Measurements from ENCODE around the gene NEK4. TPM values are rescaled to one million over a fixed set of nuclear protein-coding genes. Genes with fewer than 3 reads are reported as not detected.
A peak's percentile ranks its signal among the peaks of the same experiment; 100 is the strongest.

NEK4 gene
- total and polyA plus RNA-seq, 4 donors, result 5.4 to 28.7 (median 15.4) TPM

DNA sequence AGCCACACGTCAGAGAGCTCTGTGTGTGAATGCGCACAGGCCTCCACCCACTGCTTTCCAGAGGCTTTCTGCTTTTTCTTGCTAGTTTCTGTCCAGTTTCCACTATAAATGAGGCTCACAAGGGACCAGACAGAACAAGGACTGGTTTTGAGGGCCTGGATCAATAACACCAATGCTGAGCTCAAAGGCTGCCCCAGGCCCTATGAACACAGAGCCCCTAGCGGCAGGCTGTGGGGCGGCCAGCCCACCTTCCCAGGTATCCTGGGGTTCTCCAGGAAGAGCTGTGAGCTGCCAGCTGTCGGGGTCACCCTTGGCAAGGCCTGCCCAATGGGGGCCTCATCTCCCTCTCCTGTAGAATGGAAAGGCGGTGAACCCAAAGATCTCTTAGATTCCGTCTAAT lies 21.7 kb upstream of the NEK4 start:
- Histone ChIP-seq H3K4me3 (ENCODE audit: low read depth in 1 of 3, low read length in 3 of 3) (no peak overlapping the region), H3K36me3 (ENCODE audit: control insufficient read depth in 4 of 4, insufficient read depth in 3 of 4, low read depth in 1 of 4, low read length in 3 of 4) (peaks cover 6 to 43% (median 31%) of the 10 kb centered on the region in 4 donors), H3K9me3 (ENCODE audit: control insufficient read depth in 4 of 4, low read length in 3 of 4) (no peaks in the 10 kb centered on the region), H3K9ac (ENCODE audit: low read depth in 1 of 2, low read length in 2 of 2) (no peak overlapping the region), H3K27ac (ENCODE audit: low read depth in 1 of 2, low read length in 2 of 2) (peak overlapping the region; percentile 77 to 97), H3K4me1 (ENCODE audit: control insufficient read depth in 4 of 4, insufficient read depth in 4 of 4, low read length in 3 of 4) (peaks cover 22 to 85% (median 66%) of the 10 kb centered on the region in 4 donors), H3K27me3 (ENCODE audit: control insufficient read depth in 4 of 4, insufficient read depth in 4 of 4, low read length in 3 of 4) (no peaks in the 10 kb centered on the region)
- 82% methylated on average over 7 of the region's 7 CpGs for WGBS
- no peak for DNase-seq (ENCODE audit: low spot score)
- TF ChIP-seq, protein P1, sequence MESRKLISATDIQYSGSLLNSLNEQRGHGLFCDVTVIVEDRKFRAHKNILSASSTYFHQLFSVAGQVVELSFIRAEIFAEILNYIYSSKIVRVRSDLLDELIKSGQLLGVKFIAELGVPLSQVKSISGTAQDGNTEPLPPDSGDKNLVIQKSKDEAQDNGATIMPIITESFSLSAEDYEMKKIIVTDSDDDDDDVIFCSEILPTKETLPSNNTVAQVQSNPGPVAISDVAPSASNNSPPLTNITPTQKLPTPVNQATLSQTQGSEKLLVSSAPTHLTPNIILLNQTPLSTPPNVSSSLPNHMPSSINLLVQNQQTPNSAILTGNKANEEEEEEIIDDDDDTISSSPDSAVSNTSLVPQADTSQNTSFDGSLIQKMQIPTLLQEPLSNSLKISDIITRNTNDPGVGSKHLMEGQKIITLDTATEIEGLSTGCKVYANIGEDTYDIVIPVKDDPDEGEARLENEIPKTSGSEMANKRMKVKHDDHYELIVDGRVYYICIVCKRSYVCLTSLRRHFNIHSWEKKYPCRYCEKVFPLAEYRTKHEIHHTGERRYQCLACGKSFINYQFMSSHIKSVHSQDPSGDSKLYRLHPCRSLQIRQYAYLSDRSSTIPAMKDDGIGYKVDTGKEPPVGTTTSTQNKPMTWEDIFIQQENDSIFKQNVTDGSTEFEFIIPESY (IDR thresholded peaks at IDR 0.05), result no peak
- peak in 1 of 2 donors; percentile 55 for TF ChIP-seq RAD21 (IDR thresholded peaks at IDR 0.05)

DNA sequence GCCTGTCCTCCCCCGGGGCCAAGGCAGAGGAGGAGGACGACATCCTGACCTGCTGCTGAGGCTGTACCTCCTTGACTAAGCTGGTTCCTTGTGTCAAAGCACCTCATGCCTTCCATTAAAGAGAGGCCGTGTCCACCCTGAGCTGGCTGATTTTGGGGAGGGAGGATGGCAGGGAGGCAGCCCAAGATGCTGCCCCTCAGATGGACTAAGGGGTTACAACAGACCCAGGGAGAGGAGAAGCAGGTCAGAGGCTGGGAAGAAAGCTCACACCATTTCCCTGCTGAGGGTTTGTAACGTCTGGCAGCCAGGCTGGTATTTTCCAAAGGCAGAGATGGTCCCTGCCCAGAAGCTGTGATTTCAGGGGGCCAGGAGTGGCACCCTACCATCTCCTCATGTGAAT lies 21.2 kb upstream of the NEK4 start:
- no peak for TF ChIP-seq NR2F2 (IDR thresholded peaks at IDR 0.05)
- TF ChIP-seq EGR1 (IDR thresholded peaks at IDR 0.05; ENCODE audit: low read depth in 2 of 2), result no peak
- TF ChIP-seq RXRA (IDR thresholded peaks at IDR 0.05), result no peak
- no peak for TF ChIP-seq SP1 (IDR thresholded peaks at IDR 0.05)
- Histone ChIP-seq H3K36me3 (ENCODE audit: control insufficient read depth in 4 of 4, insufficient read depth in 3 of 4, low read depth in 1 of 4, low read length in 3 of 4) (peaks cover 4 to 38% (median 29%) of the 10 kb centered on the region in 4 donors), H3K4me1 (ENCODE audit: control insufficient read depth in 4 of 4, insufficient read depth in 4 of 4, low read length in 3 of 4) (peaks cover 20 to 85% (median 66%) of the 10 kb centered on the region in 4 donors), H3K9me3 (ENCODE audit: control insufficient read depth in 4 of 4, low read length in 3 of 4) (no peaks in the 10 kb centered on the region), H3K27ac (ENCODE audit: low read depth in 1 of 2, low read length in 2 of 2) (peak overlapping the region; percentile 77 to 97), H3K27me3 (ENCODE audit: control insufficient read depth in 4 of 4, insufficient read depth in 4 of 4, low read length in 3 of 4) (no peaks in the 10 kb centered on the region), H3K9ac (ENCODE audit: low read depth in 1 of 2, low read length in 2 of 2) (no peak overlapping the region), H3K4me3 (ENCODE audit: low read depth in 1 of 3, low read length in 3 of 3) (no peak overlapping the region)
- DNase-seq (ENCODE audit: low spot score), result no peak
- 86% methylated on average over 4 of the region's 4 CpGs for WGBS

DNA sequence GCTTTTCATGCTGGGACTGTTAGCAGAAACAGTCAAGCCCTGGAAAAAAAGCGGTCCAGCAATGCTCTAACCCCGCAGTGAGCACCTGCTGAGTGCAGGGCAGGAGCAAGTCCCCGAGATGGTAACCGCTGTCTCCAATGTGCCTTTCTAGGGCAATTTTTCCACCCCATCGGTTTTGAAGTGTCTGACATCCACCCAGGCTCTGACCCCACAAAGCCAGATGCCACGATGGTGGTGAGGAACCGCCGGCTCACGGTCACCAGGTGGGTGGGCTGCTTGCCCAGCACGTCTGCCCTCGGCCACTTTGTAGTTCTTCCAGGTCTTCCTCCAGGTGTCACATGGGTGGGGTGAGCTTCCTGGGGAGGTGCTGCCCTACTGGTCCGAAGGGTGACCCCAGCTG lies 20.6 kb upstream of the NEK4 start:
- 77% methylated on average over 12 of the region's 12 CpGs for WGBS
- no peak for DNase-seq (ENCODE audit: low spot score)

DNA sequence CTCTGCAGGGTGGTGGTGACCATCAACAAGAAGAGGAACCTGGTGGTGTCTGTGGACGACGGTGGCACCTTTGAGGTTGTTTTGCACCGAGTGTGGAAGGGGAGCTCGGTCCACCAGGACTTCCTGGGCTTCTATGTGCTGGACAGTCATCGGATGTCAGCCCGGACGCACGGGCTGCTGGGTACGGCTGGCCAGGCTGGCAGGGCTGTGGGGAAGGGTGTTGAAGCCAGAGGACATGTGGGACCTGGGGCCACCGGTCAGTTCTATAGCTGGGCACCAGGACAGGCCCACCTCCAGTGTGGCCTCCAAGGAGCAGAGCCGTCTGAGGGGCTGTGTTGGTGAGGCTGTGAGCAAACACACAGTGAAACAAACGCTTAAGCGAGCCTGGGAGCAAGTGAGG lies 20.0 kb upstream of the NEK4 start:
- H3K4me3 ChIP-seq (ENCODE audit: low read depth in 1 of 3, low read length in 3 of 3), result no peak overlapping the region
- no peak for DNase-seq (ENCODE audit: low spot score)
- H3K4me1 ChIP-seq (ENCODE audit: control insufficient read depth in 4 of 4, insufficient read depth in 4 of 4, low read length in 3 of 4), result peaks cover 16 to 85% (median 67%) of the 10 kb centered on the region in 4 donors
- H3K36me3 ChIP-seq (ENCODE audit: control insufficient read depth in 4 of 4, insufficient read depth in 3 of 4, low read depth in 1 of 4, low read length in 3 of 4), result peaks cover 4 to 34% (median 23%) of the 10 kb centered on the region in 4 donors
- no peaks in the 10 kb centered on the region for H3K9me3 ChIP-seq (ENCODE audit: control insufficient read depth in 4 of 4, low read length in 3 of 4)
- no peak overlapping the region for H3K27ac ChIP-seq (ENCODE audit: low read depth in 1 of 2, low read length in 2 of 2)
- no peak overlapping the region for H3K9ac ChIP-seq (ENCODE audit: low read depth in 1 of 2, low read length in 2 of 2)
- WGBS, result 88% methylated on average over 13 of the region's 13 CpGs
- no peaks in the 10 kb centered on the region for H3K27me3 ChIP-seq (ENCODE audit: control insufficient read depth in 4 of 4, insufficient read depth in 4 of 4, low read length in 3 of 4)
- no peak for TF ChIP-seq EGR1 (IDR thresholded peaks at IDR 0.05; ENCODE audit: low read depth in 2 of 2)
- no peak for TF ChIP-seq RAD21 (IDR thresholded peaks at IDR 0.05)
- TF ChIP-seq FOXA2 (IDR thresholded peaks at IDR 0.05), result no peak
- TF ChIP-seq RXRA (IDR thresholded peaks at IDR 0.05), result no peak
- TF ChIP-seq YY1 (IDR thresholded peaks at IDR 0.05), result no peak
- TF ChIP-seq, protein P1 (IDR thresholded peaks at IDR 0.05), result no peak
- no peak for TF ChIP-seq NR2F2 (IDR thresholded peaks at IDR 0.05)
- TF ChIP-seq HNF4G (IDR thresholded peaks at IDR 0.05), result no peak
- TF ChIP-seq HNF4A (conservative IDR thresholded peaks at IDR 0.05), result no peak
- no peak for TF ChIP-seq FOXA1 (IDR thresholded peaks at IDR 0.05)

More for the DNA sequence above, 20.6 kb upstream of the NEK4 start:
- Histone ChIP-seq H3K36me3 (ENCODE audit: control insufficient read depth in 4 of 4, insufficient read depth in 3 of 4, low read depth in 1 of 4, low read length in 3 of 4) (peaks cover 4 to 35% (median 25%) of the 10 kb centered on the region in 4 donors), H3K9me3 (ENCODE audit: control insufficient read depth in 4 of 4, low read length in 3 of 4) (no peaks in the 10 kb centered on the region), H3K27me3 (ENCODE audit: control insufficient read depth in 4 of 4, insufficient read depth in 4 of 4, low read length in 3 of 4) (no peaks in the 10 kb centered on the region), H3K27ac (ENCODE audit: low read depth in 1 of 2, low read length in 2 of 2) (peak overlapping the region in 1 of 2 donors; percentile 97), H3K9ac (ENCODE audit: low read depth in 1 of 2, low read length in 2 of 2) (no peak overlapping the region), H3K4me1 (ENCODE audit: control insufficient read depth in 4 of 4, insufficient read depth in 4 of 4, low read length in 3 of 4) (peaks cover 19 to 85% (median 67%) of the 10 kb centered on the region in 4 donors), H3K4me3 (ENCODE audit: low read depth in 1 of 3, low read length in 3 of 3) (no peak overlapping the region)
- TF ChIP-seq, protein P1 (IDR thresholded peaks at IDR 0.05), result no peak
- no peak for TF ChIP-seq FOXA1 (IDR thresholded peaks at IDR 0.05)
- TF ChIP-seq SP1 (IDR thresholded peaks at IDR 0.05), result no peak
